ENCODE data around the gene CXADR.

CXADR gene

GRCh38 chr21:17512253-17513213, at the start of gene CXADR:
Gene CXADR, plus strand, starts transcription at chr21:17513043. Its CDS starts 87 bp downstream, at chr21:17513130.
- TF ChIP-seq CTCF (IDR thresholded peaks at IDR 0.05; ENCODE audit: extremely low read depth, insufficient read depth, missing control alignments): peak; percentile 32
- peak; percentile 86 for DNase-seq (ENCODE audit: low spot score)
- in situ Hi-C loops (cut with MboI; ENCODE audit: low pct_unique_long_range_greater_than_20kb, low sequenced_read_pairs, unreplicated experiment): no loop called here

- no peak for DNase-seq (ENCODE audit: low spot score)
- TF ChIP-seq CTCF (IDR thresholded peaks at IDR 0.05; ENCODE audit: extremely low read depth, insufficient read depth, missing control alignments): no peak
- in situ Hi-C loops (cut with MboI; ENCODE audit: low pct_unique_long_range_greater_than_20kb, low sequenced_read_pairs, unreplicated experiment): no loop called here
Measured at GRCh38 chr21:17466166-17466565, 46.7 kb upstream of the CXADR start.

GRCh38 chr21:17467392-17467791, 45.5 kb upstream of the CXADR start:
- no peak for DNase-seq (ENCODE audit: low spot score)
- in situ Hi-C loops (cut with MboI; ENCODE audit: low pct_unique_long_range_greater_than_20kb, low sequenced_read_pairs, unreplicated experiment): no loop called here
- no peak for TF ChIP-seq CTCF (IDR thresholded peaks at IDR 0.05; ENCODE audit: extremely low read depth, insufficient read depth, missing control alignments)

GRCh38 chr21:17467829-17468228, 45.0 kb upstream of the CXADR start:
- TF ChIP-seq CTCF (IDR thresholded peaks at IDR 0.05; ENCODE audit: extremely low read depth, insufficient read depth, missing control alignments): no peak
- DNase-seq (ENCODE audit: low spot score): no peak

GRCh38 chr21:17468698-17469097, 44.1 kb upstream of the CXADR start:
- TF ChIP-seq CTCF (IDR thresholded peaks at IDR 0.05; ENCODE audit: extremely low read depth, insufficient read depth, missing control alignments): no peak
- DNase-seq (ENCODE audit: low spot score): no peak
- in situ Hi-C loops (cut with MboI; ENCODE audit: low pct_unique_long_range_greater_than_20kb, low sequenced_read_pairs, unreplicated experiment): no loop called here

More at GRCh38 chr21:17467829-17468228, 45.0 kb upstream of the CXADR start:
- in situ Hi-C loops (cut with MboI; ENCODE audit: low pct_unique_long_range_greater_than_20kb, low sequenced_read_pairs, unreplicated experiment): no loop called here

- no peak for TF ChIP-seq CTCF (IDR thresholded peaks at IDR 0.05; ENCODE audit: extremely low read depth, insufficient read depth, missing control alignments)
- no peak for DNase-seq (ENCODE audit: low spot score)
- in situ Hi-C loops (cut with MboI; ENCODE audit: low pct_unique_long_range_greater_than_20kb, low sequenced_read_pairs, unreplicated experiment): no loop called here
Measured at GRCh38 chr21:17469727-17470126, 43.1 kb upstream of the CXADR start.

Measured in GM13977 (cell line).